ENCODE data around the gene KRTAP4-11. TPM values are rescaled to one million over a fixed set of nuclear protein-coding genes. Genes with fewer than 3 reads are reported as not detected.

KRTAP4-11 gene
- total and polyA plus RNA-seq, 10 of the 15 experiments (the other 5 are each of a cell fraction or from before 2014, with no cell fraction given) = not detected

- H3K36me3 ChIP-seq (ENCODE audit: control insufficient read depth in 2 of 2, insufficient read depth in 2 of 2, low read length in 1 of 2) = no peaks in the 10 kb centered on the region
- no peak for TF ChIP-seq NR2C1 (IDR thresholded peaks at IDR 0.05)
- no peak for TF ChIP-seq IRF4 (IDR thresholded peaks at IDR 0.05; ENCODE audit: low read depth, low read length)
- no peak for TF ChIP-seq STAT1 (conservative IDR thresholded peaks at IDR 0.05)
- TF ChIP-seq ZNF592 (IDR thresholded peaks at IDR 0.05) = no peak
- no peak for TF ChIP-seq BMI1 (IDR thresholded peaks at IDR 0.05; ENCODE audit: borderline replicate concordance)
- TF ChIP-seq SP1 (IDR thresholded peaks at IDR 0.05; ENCODE audit: low read depth, low read length) = no peak
- TF ChIP-seq, protein P1, sequence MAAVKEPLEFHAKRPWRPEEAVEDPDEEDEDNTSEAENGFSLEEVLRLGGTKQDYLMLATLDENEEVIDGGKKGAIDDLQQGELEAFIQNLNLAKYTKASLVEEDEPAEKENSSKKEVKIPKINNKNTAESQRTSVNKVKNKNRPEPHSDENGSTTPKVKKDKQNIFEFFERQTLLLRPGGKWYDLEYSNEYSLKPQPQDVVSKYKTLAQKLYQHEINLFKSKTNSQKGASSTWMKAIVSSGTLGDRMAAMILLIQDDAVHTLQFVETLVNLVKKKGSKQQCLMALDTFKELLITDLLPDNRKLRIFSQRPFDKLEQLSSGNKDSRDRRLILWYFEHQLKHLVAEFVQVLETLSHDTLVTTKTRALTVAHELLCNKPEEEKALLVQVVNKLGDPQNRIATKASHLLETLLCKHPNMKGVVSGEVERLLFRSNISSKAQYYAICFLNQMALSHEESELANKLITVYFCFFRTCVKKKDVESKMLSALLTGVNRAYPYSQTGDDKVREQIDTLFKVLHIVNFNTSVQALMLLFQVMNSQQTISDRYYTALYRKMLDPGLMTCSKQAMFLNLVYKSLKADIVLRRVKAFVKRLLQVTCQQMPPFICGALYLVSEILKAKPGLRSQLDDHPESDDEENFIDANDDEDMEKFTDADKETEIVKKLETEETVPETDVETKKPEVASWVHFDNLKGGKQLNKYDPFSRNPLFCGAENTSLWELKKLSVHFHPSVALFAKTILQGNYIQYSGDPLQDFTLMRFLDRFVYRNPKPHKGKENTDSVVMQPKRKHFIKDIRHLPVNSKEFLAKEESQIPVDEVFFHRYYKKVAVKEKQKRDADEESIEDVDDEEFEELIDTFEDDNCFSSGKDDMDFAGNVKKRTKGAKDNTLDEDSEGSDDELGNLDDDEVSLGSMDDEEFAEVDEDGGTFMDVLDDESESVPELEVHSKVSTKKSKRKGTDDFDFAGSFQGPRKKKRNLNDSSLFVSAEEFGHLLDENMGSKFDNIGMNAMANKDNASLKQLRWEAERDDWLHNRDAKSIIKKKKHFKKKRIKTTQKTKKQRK (IDR thresholded peaks at IDR 0.05; ENCODE audit: low read depth, low read length) = no peak
- WGBS (ENCODE audit: insufficient coverage, insufficient replicate concordance, low lambda C conversion rate, missing lambda C conversion rate) = 2% methylated on average over 4 of the region's 4 CpGs
- SMC1A ChIA-PET (ENCODE audit: uncharacterized antibody, unreplicated experiment) = no interaction called here
- no peaks in the 10 kb centered on the region for H3K9me3 ChIP-seq (replicated peaks; ENCODE audit: control insufficient read depth, insufficient read depth, low read length)
- no peak for FAIRE-seq
- CTCF ChIA-PET = no interaction called here
- POLR2A ChIA-PET = no interaction called here
- no peaks in the 10 kb centered on the region for H3K4me1 ChIP-seq (ENCODE audit: control insufficient read depth, insufficient read depth, low read length)
- H4K20me1 ChIP-seq (ENCODE audit: control insufficient read depth, insufficient read depth) = no peaks in the 10 kb centered on the region
- RAD21 ChIA-PET (ENCODE audit: unreplicated experiment) = no interaction called here
- no peak for DNase-seq (ENCODE audit: low read depth, low spot score)
- H2AFZ ChIP-seq (ENCODE audit: control insufficient read depth, low read depth, low read length) = no peak within 1 kb of the TSS
- H3K4me2 ChIP-seq (ENCODE audit: control insufficient read depth, insufficient read depth) = no peak within 1 kb of the TSS
- no peak within 1 kb of the TSS for H3K4me3 ChIP-seq
- no peak within 1 kb of the TSS for H3K9ac ChIP-seq (ENCODE audit: control insufficient read depth, insufficient read depth, low read length)
- H3K79me2 ChIP-seq (ENCODE audit: control insufficient read depth, insufficient read depth, low read length) = no peaks in the 10 kb centered on the region
- BruUV-seq (replicated peaks) = no TSS peak
- H3K27ac ChIP-seq (ENCODE audit: control insufficient read depth, insufficient read depth) = no peak within 1 kb of the TSS
- intact Hi-C loops (cut with micrococcal nuclease; ENCODE audit: unreplicated experiment) (no loop called here), in situ Hi-C loops (cut with MboI) (no loop called here)
- ATAC-seq = no peak
- no peaks in the 10 kb centered on the region; a peak in 2 of 4 replicates for H3K27me3 ChIP-seq (replicated peaks in 1 of 2; ENCODE audit: control insufficient read depth in 2 of 2, insufficient read depth in 2 of 2, low read length in 1 of 2)
Measured at GRCh38 chr17:41098042-41098441, 20.1 kb downstream of the KRTAP4-11 start, which contains the start of gene KRTAP4-8. TSS of gene KRTAP4-8 (minus strand) at chr17:41098142. CDS start at chr17:41098084, 58 bp downstream.
